Upper lobe of right lung (tissue), 1 donor: ENCODE measurements around the gene GRSF1. TPM values are rescaled to one million over a fixed set of nuclear protein-coding genes. Genes with fewer than 3 reads are reported as not detected.
A peak's percentile ranks its signal among the peaks of the same experiment; 100 is the strongest.
"Not testable (repeated sequence)": the region's sequence is repeated elsewhere in the genome, so short reads cannot be mapped to it uniquely, and the experiment has no call there.

ENCODE experiments used
- ATAC-seq: fragments of 200-7000 bp; cut with Tn5 transposase; one replicate; pipeline ENCODE4 v1.9.1; 2020; ENCODE audit warnings: mild to moderate bottlenecking, moderate library complexity
- DNase-seq: peaks from one replicate; pipeline ENCODE4 v3.0.0-alpha.2; 2020
- H3K27ac ChIP-seq: fragments of 200-600 bp; one replicate; pipeline ENCODE4 v1.8.0; 2022
- H3K27me3 ChIP-seq: fragments of 200-600 bp; one replicate; pipeline ENCODE4 v1.8.0; 2022; ENCODE audit warnings: mild to moderate bottlenecking
- H3K36me3 ChIP-seq: fragments of 200-600 bp; one replicate; pipeline ENCODE4 v1.8.0; 2022
- H3K4me1 ChIP-seq: fragments of 200-600 bp; one replicate; pipeline ENCODE4 v1.8.0; 2022
- H3K4me3 ChIP-seq: fragments of 200-600 bp; one replicate; pipeline ENCODE4 v1.8.0; 2022; ENCODE audit warnings: mild to moderate bottlenecking
- H3K9me3 ChIP-seq: fragments of 200-600 bp; one replicate; pipeline ENCODE4 v1.8.0; 2022
- CTCF ChIP-seq: fragments of 200-600 bp; IDR thresholded peaks from one replicate; pipeline ENCODE4 v1.8.0; 2022; ENCODE audit warnings: antibody characterized with exemption
- intact Hi-C: fragments of 100-400 bp; cut with DNase I; formaldehyde crosslinking; loops from one replicate; pipeline ENCODE4 v1.11.0; 2022
- total RNA-seq: library from RNA; stranded (reverse); fragmentation: NEBNext Ultra II Directional; extraction: Animal tissue kit (Norgen Biotek cat#: 25700); gene quantifications from one replicate; pipeline ENCODE4 v1.2.1, GENCODE V29; 2021
- donor health status: DM: no; HTN: yes; CAD: no; lungs with severe emphysema.

The GRSF1 gene
- total RNA-seq, 1 donor from 2014 or later, result 55.1 TPM

GRCh38 chr4:70849291-70849690 is 9.6 kb upstream of the GRSF1 start:
- intact Hi-C loops, result no loop called here
- DNase-seq (no peak), ATAC-seq (no peak)
- no peak overlapping the region for H3K27ac ChIP-seq
- H3K36me3 ChIP-seq, result no peaks in the 10 kb centered on the region
- no peaks in the 10 kb centered on the region for H3K4me1 ChIP-seq
- no peak for TF ChIP-seq CTCF
- no peaks in the 10 kb centered on the region for H3K27me3 ChIP-seq
- no peak overlapping the region for H3K4me3 ChIP-seq
- no peaks in the 10 kb centered on the region for H3K9me3 ChIP-seq

- H3K9me3 ChIP-seq, result no peaks in the 10 kb centered on the region
- TF ChIP-seq CTCF, result no peak
- ATAC-seq, result no peak
- H3K27ac ChIP-seq, result no peak overlapping the region
- intact Hi-C loops, result no loop called here
- no peaks in the 10 kb centered on the region for H3K36me3 ChIP-seq
- no peaks in the 10 kb centered on the region for H3K4me1 ChIP-seq
- DNase-seq, result no peak
- no peaks in the 10 kb centered on the region for H3K27me3 ChIP-seq
- no peak overlapping the region for H3K4me3 ChIP-seq
These were observed 4.5 kb upstream of the GRSF1 start for GRCh38 chr4:70844180-70844579.

GRCh38 chr4:70842761-70843435 is 3.2 kb upstream of the GRSF1 start:
- DNase-seq (no peak), ATAC-seq (no peak)
- Histone ChIP-seq H3K27ac (no peak overlapping the region), H3K36me3 (no peaks in the 10 kb centered on the region), H3K4me1 (peaks cover 5% of the 10 kb centered on the region), H3K4me3 (no peak overlapping the region), H3K9me3 (no peaks in the 10 kb centered on the region), H3K27me3 (no peaks in the 10 kb centered on the region)
- intact Hi-C loops, result no loop called here
- TF ChIP-seq CTCF, result no peak

GRCh38 chr4:70841951-70842350 is 2.3 kb upstream of the GRSF1 start:
- ATAC-seq, result no peak
- no peaks in the 10 kb centered on the region for H3K9me3 ChIP-seq
- no peak for TF ChIP-seq CTCF
- peaks cover 14% of the 10 kb centered on the region for H3K4me1 ChIP-seq
- H3K27ac ChIP-seq, result no peak overlapping the region
- H3K27me3 ChIP-seq, result no peaks in the 10 kb centered on the region
- no peak for DNase-seq
- no peak overlapping the region for H3K4me3 ChIP-seq
- H3K36me3 ChIP-seq, result no peaks in the 10 kb centered on the region
- intact Hi-C loops, result no loop called here

- no peaks in the 10 kb centered on the region for H3K36me3 ChIP-seq
- H3K4me3 ChIP-seq, result no peak overlapping the region
- no peaks in the 10 kb centered on the region for H3K27me3 ChIP-seq
- no peak overlapping the region for H3K27ac ChIP-seq
- intact Hi-C loops, result no loop called here
- TF ChIP-seq CTCF, result no peak
- no peak for DNase-seq
- ATAC-seq, result no peak
- peaks cover 21% of the 10 kb centered on the region for H3K4me1 ChIP-seq
- no peaks in the 10 kb centered on the region for H3K9me3 ChIP-seq
These were observed 1.5 kb upstream of the GRSF1 start for GRCh38 chr4:70841211-70841610.

- H3K36me3 ChIP-seq, H3K9me3 ChIP-seq, H3K4me3 ChIP-seq, intact Hi-C loops, ATAC-seq, DNase-seq, H3K27ac ChIP-seq, H3K27me3 ChIP-seq: not testable (repeated sequence)
- H3K4me1 ChIP-seq, result peaks cover 21% of the 10 kb centered on the region
These were observed 941 bp upstream of the GRSF1 start for GRCh38 chr4:70840631-70841030.

GRCh38 chr4:70840137-70840536 is 447 bp upstream of the GRSF1 start:
- H3K9me3 ChIP-seq, H3K4me3 ChIP-seq, H3K27me3 ChIP-seq, H3K27ac ChIP-seq, H3K36me3 ChIP-seq, intact Hi-C loops: not testable (repeated sequence)
- H3K4me1 ChIP-seq, result peaks cover 21% of the 10 kb centered on the region
- DNase-seq, result peak; percentile 77
- peak; percentile 1 for ATAC-seq
